Activated CD4-positive, alpha-beta T cell treated with anti-CD3 and anti-CD28 coated beads for 24 hours (primary cell): ENCODE results near the gene ERICH6B.
"Not testable (repeated sequence)": the region's sequence is repeated elsewhere in the genome, so short reads cannot be mapped to it uniquely, and the experiment has no call there.

ENCODE experiments used
- DNase-seq, 2 donors: peaks; one replicate each; pipeline ENCODE4 v3.0.0-alpha.2; 2020; ENCODE audit warnings: low read depth in 2 of 2

The ERICH6B gene

GRCh38 chr13:45615501-45616101 is at the start of gene ERICH6B:
TSS of gene ERICH6B (minus strand) at chr13:45615739. CDS start at chr13:45597005, 18,734 bp downstream.
- no peak for DNase-seq

- DNase-seq: not testable (repeated sequence)
These were observed 47.4 kb upstream of the ERICH6B start for GRCh38 chr13:45662903-45663302.

DNA sequence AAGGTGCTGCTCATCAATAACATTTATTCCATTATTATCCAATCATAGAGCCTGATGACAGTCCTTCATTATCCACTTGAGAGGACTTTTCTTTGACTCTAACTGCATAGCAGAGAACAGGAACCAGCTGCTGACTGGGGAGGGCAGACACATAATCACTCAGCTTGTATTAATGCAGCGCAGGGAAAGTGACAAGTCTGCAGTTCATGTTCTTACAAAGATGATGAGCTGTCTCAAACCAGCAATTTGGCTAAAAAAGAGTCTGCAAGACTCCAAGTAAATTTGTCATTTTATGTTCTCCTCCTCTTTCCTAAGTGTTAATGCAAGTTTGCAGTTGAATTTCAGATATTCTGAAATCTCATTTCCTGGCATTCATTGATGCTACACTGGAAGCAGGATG is 46.6 kb upstream of the ERICH6B start:
- DNase-seq: no peak

DNA sequence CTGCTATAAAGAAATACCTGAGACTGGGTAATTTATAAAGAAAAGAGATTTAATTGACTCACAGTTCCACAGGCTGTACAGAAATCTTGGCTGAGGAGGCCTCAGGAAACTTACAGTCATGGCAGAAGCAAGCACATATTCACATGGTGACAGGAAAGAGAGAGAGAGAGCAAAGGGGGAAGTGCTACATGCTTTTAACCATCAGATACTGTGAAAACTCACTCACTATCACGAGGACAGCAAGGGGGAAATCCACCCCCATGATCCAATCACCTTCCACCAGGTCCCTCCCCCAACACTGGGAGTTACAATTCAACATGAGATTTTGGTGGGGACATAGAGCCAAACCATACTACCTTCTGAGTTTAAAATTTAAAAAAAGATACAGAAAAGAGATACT is 44.9 kb upstream of the ERICH6B start:
- not testable (repeated sequence) for DNase-seq

- no peak for DNase-seq
These were observed 44.0 kb upstream of the ERICH6B start for GRCh38 chr13:45659536-45659935.

- DNase-seq: no peak
These were observed 43.2 kb upstream of the ERICH6B start for GRCh38 chr13:45658586-45659235.

DNA sequence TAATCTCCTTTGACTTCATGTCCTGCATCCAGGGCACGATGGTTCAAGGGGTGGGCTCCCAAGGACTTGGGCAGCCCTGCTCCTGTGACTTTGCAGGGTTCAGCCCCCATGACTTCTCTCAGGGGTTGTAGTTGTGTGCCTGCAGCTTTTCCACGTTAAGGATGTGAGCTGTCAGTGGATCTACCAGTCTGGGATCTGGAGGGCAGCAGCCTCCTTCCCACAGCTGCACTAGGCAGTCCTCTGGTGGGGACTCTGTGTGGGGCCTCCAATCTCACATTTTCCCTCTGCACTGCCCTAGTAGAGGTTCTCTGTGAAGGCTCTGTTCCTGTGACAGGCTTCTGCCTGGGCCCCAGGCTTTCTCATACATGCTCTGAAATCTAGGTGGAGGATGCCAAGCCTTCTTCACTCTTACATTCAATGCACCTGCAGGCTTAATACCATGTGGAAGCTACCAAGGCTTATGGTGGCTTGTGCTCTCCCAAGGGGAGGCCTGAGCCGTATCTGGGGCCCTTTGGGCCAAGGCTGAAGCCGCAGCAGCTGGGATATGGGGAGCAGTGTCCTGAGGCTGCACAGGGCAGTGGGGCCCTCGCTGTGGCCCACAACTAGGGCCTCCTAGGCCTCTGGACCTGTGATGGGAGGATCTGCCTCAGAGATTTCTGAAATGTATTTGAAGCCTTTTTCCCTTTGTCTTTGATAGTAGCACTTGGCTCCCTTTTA is 39.3 kb upstream of the ERICH6B start:
- DNase-seq: no peak

GRCh38 chr13:45645263-45645662 is 29.7 kb upstream of the ERICH6B start:
- not testable (repeated sequence) for DNase-seq

DNA sequence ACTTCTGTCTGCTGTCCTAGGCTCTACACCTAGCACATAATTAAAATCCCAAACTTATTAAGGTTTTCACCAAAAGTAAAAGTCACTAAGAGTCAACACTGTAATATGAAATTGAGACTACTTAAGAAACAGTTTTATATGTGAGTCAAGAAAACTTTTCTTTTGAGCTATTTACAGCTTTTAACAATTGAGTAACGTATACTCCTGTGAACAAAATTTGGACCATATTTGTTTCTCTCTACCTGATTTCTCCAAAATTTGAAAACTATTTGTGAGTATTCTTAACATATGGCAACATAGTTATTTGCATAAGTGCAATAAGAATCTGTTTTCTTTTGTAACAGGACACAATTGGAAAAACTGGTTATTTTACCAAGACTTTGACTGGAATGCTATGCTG is 26.6 kb upstream of the ERICH6B start:
- not testable (repeated sequence) for DNase-seq

GRCh38 chr13:45635291-45635690 is 19.8 kb upstream of the ERICH6B start:
- not testable (repeated sequence) for DNase-seq

GRCh38 chr13:45630791-45631190 is 15.3 kb upstream of the ERICH6B start:
- DNase-seq: no peak

GRCh38 chr13:45629940-45630339 is 14.4 kb upstream of the ERICH6B start:
- no peak for DNase-seq

DNA sequence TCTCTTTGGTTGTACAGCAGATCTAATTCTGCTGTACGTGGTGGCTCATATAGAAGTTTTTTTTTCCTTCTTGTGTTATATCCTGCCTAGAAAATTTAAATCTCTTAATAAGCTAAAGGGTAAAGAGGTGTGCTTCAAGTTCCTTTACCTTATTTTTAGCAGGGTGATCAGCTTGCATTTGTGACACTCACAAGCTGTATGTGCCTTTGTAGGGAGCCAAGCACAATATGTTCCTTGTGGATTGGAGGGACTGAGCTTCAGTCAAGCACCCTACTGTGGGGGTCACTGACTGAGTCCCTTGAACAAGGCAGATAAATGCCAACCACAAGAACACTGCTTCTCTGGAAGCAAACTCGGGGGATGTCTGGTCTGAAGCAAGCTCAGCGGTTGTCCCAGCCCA is 12.6 kb upstream of the ERICH6B start:
- no peak for DNase-seq

GRCh38 chr13:45627656-45628055 is 12.1 kb upstream of the ERICH6B start:
- DNase-seq: no peak

DNA sequence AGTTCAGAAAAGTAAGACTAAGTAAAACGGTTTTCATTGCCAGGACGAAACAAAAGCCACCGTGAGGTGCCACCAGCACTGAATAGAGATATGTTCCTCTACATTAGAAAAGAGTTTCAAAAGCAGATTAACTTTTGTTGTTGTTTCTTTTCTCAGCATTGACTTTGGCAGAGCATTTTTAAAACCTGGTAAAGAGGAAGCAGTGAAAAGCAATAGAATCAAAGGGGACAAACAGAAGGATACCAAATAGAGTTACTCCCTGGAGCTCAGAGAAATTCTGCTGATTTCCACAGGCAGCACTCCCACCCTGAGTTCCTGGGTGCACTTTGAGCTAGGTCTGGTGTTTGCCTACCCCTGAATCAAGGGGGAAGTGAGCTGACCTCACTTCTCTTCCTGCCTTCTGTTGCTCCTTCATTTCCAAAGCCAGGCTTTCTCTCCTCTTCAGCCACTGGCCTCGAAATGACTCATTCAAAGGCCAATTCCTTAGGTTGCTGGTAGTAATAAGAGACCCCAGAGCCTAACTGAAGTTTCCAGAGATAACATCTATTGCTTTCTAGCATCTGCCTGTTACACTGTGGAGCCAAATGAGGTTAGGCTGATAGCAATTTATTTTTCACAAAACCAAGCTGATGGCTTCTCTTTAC is 11.3 kb upstream of the ERICH6B start:
- DNase-seq: no peak

GRCh38 chr13:45623516-45624090 is 8.1 kb upstream of the ERICH6B start:
- DNase-seq: no peak

- no peak for DNase-seq
These were observed 6.4 kb upstream of the ERICH6B start for GRCh38 chr13:45621950-45622349.

- no peak for DNase-seq
These were observed 7.6 kb downstream of the ERICH6B start for GRCh38 chr13:45607931-45608330.

DNA sequence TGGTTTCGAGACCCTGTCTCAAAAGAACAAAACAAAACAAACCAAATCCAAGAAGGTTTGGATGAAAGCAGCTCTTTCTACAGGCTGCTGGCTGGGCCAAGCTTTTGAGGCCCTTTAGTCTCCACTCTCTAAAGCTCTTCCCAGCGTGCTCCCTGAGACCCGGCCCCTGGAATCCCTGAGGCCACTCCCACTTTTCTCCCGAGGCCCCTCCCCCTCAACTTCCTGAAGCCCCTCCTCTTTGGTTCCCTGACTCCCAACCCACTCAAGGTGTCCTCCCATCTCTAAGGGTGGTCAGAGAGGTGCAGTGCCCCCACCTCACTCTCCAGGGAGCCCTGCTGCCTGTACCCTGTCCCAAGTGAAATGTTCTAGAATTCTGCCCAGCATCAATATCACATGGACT is 10.6 kb downstream of the ERICH6B start:
- DNase-seq: no peak

DNA sequence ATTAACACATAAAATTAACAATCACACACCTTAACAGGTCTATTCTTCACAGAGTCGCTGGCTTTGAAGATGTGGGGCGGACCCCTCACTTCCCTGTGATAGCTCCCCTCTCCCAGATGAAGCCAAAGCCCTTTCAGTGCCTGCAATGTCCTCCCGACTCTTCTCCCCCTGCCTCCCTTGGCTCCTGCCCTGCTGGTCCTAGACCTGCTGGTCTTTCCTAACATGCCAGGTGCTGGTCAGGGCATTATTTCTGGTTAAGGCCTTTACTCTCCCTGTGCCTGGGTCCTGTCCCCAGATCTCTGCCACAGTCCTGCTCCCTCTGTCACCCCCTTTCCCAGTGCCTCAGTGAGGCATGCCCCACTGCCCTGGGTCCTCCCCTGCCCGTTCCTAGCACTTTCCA is 12.2 kb downstream of the ERICH6B start:
- DNase-seq: no peak

GRCh38 chr13:45602183-45603170 is 13.1 kb downstream of the ERICH6B start:
- DNase-seq: no peak
